Right lobe of liver (tissue), 4 donors: ENCODE measurements around the gene ZNF792.

Experiments used
- CTCF ChIP-seq, 4 donors: fragments of 200-600 bp in 3 of 4; fragments of 450-650 bp in 1 of 4; IDR thresholded peaks; one replicate each; pipeline versions ENCODE4 v1.5.1 to v1.8.0; 2016 to 2022; ENCODE audit warnings: antibody characterized with exemption in 4 of 4, mild to moderate bottlenecking in 2 of 4
- POLR2A ChIP-seq: fragments of 450-650 bp; IDR thresholded peaks from one replicate; pipeline ENCODE4 v1.6.1; 2017; ENCODE audit warnings: antibody characterized with exemption, mild to moderate bottlenecking
- donor health status: DM: no; HTN: no; CAD: no.
- donor health status: DM: no; HTN: no; CAD: no.
- donor health status: DM: no; HTN: yes; CAD: no.

GRCh38 chr19:35011737-35012682 lies 48.0 kb upstream of the ZNF792 start:
- no peak for TF ChIP-seq CTCF (IDR thresholded peaks at IDR 0.05)
- TF ChIP-seq POLR2A, result no peak
